HEK293T (cell line): ENCODE results near the gene TIMM10.
A peak's percentile ranks its signal among the peaks of the same experiment; 100 is the strongest.

ENCODE experiments used
- CTCF ChIA-PET: fragments of 350-600 bp; formaldehyde crosslinking; extraction: SDS; loops from one replicate; lab custom pipeline; 2021; ENCODE audit warnings: antibody characterized with exemption, inconsistent platforms; lab: Yijun Ruan, JAX
- POLR2A ChIA-PET: fragments of 350-600 bp; formaldehyde crosslinking; extraction: SDS; loops from one replicate; lab custom pipeline; 2020; ENCODE audit warnings: antibody characterized with exemption, inconsistent platforms; lab: Yijun Ruan, JAX
- DNase-seq: peaks from one replicate; pipeline ENCODE4 v3.0.0; 2012; ENCODE audit warnings: mixed read lengths; ENCODE audit errors: extremely low spot score
- ARNT ChIP-seq: fragments of 450-650 bp; IDR thresholded peaks from 2 replicates; pipeline ENCODE4 v1.6.1; 2017; ENCODE audit warnings: mild to moderate bottlenecking
- BHLHE40 ChIP-seq: fragments of 450-650 bp; IDR thresholded peaks from 2 replicates; pipeline ENCODE4 v1.6.1; 2016; ENCODE audit warnings: mild to moderate bottlenecking, moderate library complexity, borderline replicate concordance
- CTBP1 ChIP-seq: fragments of 450-650 bp; IDR thresholded peaks from 2 replicates; pipeline ENCODE4 v1.6.1; 2016; ENCODE audit warnings: borderline replicate concordance
- ELF4 ChIP-seq: fragments of 450-650 bp; IDR thresholded peaks from 2 replicates; pipeline ENCODE4 v1.6.1; 2017; ENCODE audit warnings: antibody characterized with exemption
- FOXA1 ChIP-seq: fragments of 450-650 bp; IDR thresholded peaks from 2 replicates; pipeline ENCODE4 v1.6.1; 2016; ENCODE audit warnings: mild to moderate bottlenecking
- FOXK2 ChIP-seq: fragments of 450-650 bp; IDR thresholded peaks from 2 replicates; pipeline ENCODE4 v1.6.1; 2016; ENCODE audit warnings: mild to moderate bottlenecking
- FOXM1 ChIP-seq: fragments of 450-650 bp; IDR thresholded peaks from 2 replicates; pipeline ENCODE4 v1.6.1; 2017; ENCODE audit warnings: mild to moderate bottlenecking, borderline replicate concordance
- HDGF ChIP-seq: fragments of 450-650 bp; IDR thresholded peaks from 2 replicates; pipeline ENCODE4 v1.6.1; 2017; ENCODE audit warnings: antibody characterized with exemption, borderline replicate concordance
- L3MBTL2 ChIP-seq: fragments of 450-650 bp; conservative IDR thresholded peaks from 2 replicates; pipeline ENCODE4 v1.6.1; 2016; ENCODE audit warnings: mild to moderate bottlenecking
- LEF1 ChIP-seq: fragments of 450-650 bp; IDR thresholded peaks from 2 replicates; pipeline ENCODE4 v1.6.1; 2017; ENCODE audit warnings: mild to moderate bottlenecking, borderline replicate concordance
- NFRKB ChIP-seq: fragments of 450-650 bp; IDR thresholded peaks from 2 replicates; pipeline ENCODE4 v1.6.1; 2016; ENCODE audit warnings: mild to moderate bottlenecking, moderate library complexity
- SP1 ChIP-seq: fragments of 450-650 bp; IDR thresholded peaks from 2 replicates; pipeline ENCODE4 v1.6.1; 2017
- SUZ12 ChIP-seq: fragments of 450-650 bp; IDR thresholded peaks from 2 replicates; pipeline ENCODE4 v1.6.1; 2016; ENCODE audit warnings: mild to moderate bottlenecking
- TARDBP ChIP-seq: fragments of 450-650 bp; IDR thresholded peaks from 2 replicates; pipeline ENCODE4 v1.6.1; 2016
- ZNF384 ChIP-seq: fragments of 450-650 bp; IDR thresholded peaks from 2 replicates; pipeline ENCODE4 v1.6.1; 2016
- TF ChIP-seq, protein P1 (sequence below): fragments of 450-650 bp; IDR thresholded peaks from 2 replicates; pipeline ENCODE4 v1.6.1; 2016

Gene TIMM10

DNA sequence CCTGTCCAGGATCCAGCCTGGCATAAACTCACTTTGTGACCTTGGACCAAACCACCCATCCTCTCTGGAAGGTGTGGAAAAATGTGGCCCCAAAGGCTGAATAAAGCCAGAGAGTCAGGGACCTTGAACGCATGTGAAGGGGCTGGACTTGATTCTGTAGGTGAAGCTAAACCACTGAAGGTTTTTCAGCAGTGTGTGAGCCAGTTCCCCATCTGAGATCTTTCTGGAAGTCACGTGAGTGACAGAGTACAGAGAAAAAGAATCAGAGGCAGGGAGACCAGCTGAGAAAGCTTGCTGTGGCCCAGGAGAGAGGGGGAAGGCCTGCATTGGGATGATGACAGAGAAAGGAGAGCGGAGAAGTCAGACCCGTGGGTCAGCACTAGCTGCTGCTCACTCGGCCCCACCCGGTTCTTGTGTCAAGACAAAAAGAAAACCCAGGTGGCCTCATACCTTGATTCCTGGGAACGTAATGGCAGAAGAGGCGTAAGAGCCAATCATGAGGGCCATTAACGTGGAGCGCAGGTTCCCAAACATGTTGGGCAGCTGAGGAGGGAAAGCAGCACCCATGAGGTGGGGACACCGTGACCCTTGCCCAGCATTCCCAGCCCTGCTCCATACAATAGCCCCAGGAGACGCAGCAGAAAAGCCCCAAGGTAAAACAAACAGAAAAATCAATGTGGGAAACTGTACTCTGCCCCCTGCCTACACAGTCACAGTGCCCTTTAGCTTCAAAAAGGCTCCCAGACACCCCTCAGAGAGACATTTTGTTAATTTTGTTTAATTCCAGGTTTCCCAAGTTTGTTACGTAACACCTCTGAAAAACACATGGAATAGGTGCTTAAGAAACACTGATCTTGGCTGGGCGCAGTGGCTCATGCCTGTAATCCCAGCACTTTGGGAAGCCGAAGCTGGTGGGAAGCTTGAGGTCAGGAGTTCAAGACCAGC is 33.0 kb downstream of the TIMM10 start:
- no peak for TF ChIP-seq FOXM1
- no peak for TF ChIP-seq SP1
- TF ChIP-seq L3MBTL2, result no peak
- TF ChIP-seq TARDBP, result no peak
- TF ChIP-seq ARNT, result no peak
- TF ChIP-seq, protein P1, sequence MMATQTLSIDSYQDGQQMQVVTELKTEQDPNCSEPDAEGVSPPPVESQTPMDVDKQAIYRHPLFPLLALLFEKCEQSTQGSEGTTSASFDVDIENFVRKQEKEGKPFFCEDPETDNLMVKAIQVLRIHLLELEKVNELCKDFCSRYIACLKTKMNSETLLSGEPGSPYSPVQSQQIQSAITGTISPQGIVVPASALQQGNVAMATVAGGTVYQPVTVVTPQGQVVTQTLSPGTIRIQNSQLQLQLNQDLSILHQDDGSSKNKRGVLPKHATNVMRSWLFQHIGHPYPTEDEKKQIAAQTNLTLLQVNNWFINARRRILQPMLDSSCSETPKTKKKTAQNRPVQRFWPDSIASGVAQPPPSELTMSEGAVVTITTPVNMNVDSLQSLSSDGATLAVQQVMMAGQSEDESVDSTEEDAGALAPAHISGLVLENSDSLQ, result no peak
- no peak for TF ChIP-seq BHLHE40
- no peak for TF ChIP-seq FOXK2
- no peak for TF ChIP-seq ZNF384
- TF ChIP-seq SUZ12, result no peak
- no peak for TF ChIP-seq LEF1
- TF ChIP-seq NFRKB, result no peak
- no peak for TF ChIP-seq HDGF
- no peak for TF ChIP-seq ELF4
- no peak for TF ChIP-seq CTBP1
- no peak for TF ChIP-seq FOXA1
- POLR2A ChIA-PET, result interaction anchor here (1.0 kb wide), 1 partner anchor 18 kb away, joined by 4 read pairs; the partner anchor contains the start of gene SLC43A1
- no peak for DNase-seq
- CTCF ChIA-PET, result interaction anchor here (0.6 to 1.2 kb wide), 4 partner anchors 13 to 171 kb away, joined by 3 read pairs; no protein-coding TSS in a partner anchor

- no peak for TF ChIP-seq SUZ12
- no peak for TF ChIP-seq FOXM1
- no peak for TF ChIP-seq L3MBTL2
- TF ChIP-seq ZNF384, result no peak
- TF ChIP-seq FOXA1, result no peak
- no peak for TF ChIP-seq ARNT
- TF ChIP-seq ELF4, result no peak
- TF ChIP-seq BHLHE40, result no peak
- TF ChIP-seq HDGF, result no peak
- TF ChIP-seq TARDBP, result no peak
- no peak for TF ChIP-seq CTBP1
- no peak for TF ChIP-seq NFRKB
- no peak for TF ChIP-seq SP1
- TF ChIP-seq LEF1, result no peak
- TF ChIP-seq FOXK2, result no peak
- CTCF ChIA-PET, result interaction anchor here (1.2 to 6.4 kb wide), 2 partner anchors 12 to 30 kb away, joined by 3 to 145 read pairs; no protein-coding TSS in a partner anchor
- POLR2A ChIA-PET, result no interaction called here
- no peak for DNase-seq
Measured at GRCh38 chr11:57496109-57496820, 34.3 kb downstream of the TIMM10 start.

- DNase-seq, result peak; percentile 58
- POLR2A ChIA-PET, result interaction anchor here (0.8 to 2.1 kb wide), 8 partner anchors 9 to 147 kb away, joined by 3 to 29 read pairs (median 5); partner anchors contain the start of gene SLC43A1
- CTCF ChIA-PET, result interaction anchor here (0.6 to 6.4 kb wide), 22 partner anchors 8 to 1007 kb away, joined by 3 to 145 read pairs (median 5); partner anchors contain the start of genes RTN4RL2, SLC43A1 and UBE2L6
- TF ChIP-seq, protein P1, result no peak
- no peak for TF ChIP-seq ARNT
- no peak for TF ChIP-seq FOXM1
- TF ChIP-seq ELF4, result no peak
- no peak for TF ChIP-seq LEF1
- TF ChIP-seq SP1, result no peak
- no peak for TF ChIP-seq L3MBTL2
- no peak for TF ChIP-seq ZNF384
- TF ChIP-seq CTBP1, result no peak
- no peak for TF ChIP-seq NFRKB
- TF ChIP-seq SUZ12, result no peak
- TF ChIP-seq HDGF, result no peak
- no peak for TF ChIP-seq FOXA1
- TF ChIP-seq FOXK2, result no peak
Measured at GRCh38 chr11:57493507-57494503, 36.7 kb downstream of the TIMM10 start.

DNA sequence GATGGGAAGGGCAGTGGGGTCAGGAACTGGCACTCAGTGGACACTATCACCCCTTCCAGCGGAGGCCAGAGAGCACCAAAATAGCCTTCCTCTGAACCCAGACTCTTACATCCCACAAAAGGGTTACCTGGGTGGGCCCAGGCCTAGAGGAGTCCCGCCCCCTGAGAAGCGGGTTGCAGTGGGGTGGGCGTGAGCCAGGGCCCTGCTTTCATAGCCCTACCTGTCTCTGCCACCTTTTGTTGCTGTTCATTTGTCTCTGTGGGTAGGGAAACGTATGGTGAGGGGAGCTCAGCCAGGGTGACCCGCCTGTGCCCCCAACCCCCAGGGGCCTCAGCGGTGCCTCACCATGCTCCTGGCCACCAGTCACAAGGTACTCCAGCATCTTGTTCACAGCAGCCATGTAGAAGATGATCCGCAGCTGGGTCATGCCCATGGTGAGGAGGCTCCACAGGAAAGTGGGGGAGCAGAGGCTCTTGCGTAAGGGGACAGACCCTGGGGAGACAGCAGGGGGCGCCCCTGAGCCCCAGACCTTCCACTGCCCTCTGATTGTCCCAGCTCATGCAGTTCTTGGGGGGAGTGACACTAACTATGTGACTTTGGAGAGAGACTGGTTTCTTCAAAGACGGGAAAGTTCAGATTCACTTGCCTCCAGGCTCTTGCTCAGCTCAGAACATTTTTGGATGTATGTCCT is 39.0 kb downstream of the TIMM10 start:
- ChIA-PET POLR2A (no interaction called here), CTCF (interaction anchor here (0.7 to 6.4 kb wide), 8 partner anchors 10 to 524 kb away, joined by 3 to 145 read pairs (median 4); partner anchors contain the start of gene SLC43A1)
- peak; percentile 54 for DNase-seq
- TF ChIP-seq NFRKB, result no peak
- TF ChIP-seq ELF4, result no peak
- no peak for TF ChIP-seq CTBP1
- no peak for TF ChIP-seq FOXM1
- TF ChIP-seq, protein P1, result no peak
- TF ChIP-seq HDGF, result no peak
- no peak for TF ChIP-seq ZNF384
- TF ChIP-seq SUZ12, result no peak
- TF ChIP-seq FOXA1, result no peak
- TF ChIP-seq BHLHE40, result no peak
- TF ChIP-seq FOXK2, result no peak
- TF ChIP-seq ARNT, result no peak
- no peak for TF ChIP-seq SP1
